ENCODE measurements around the gene SMIM35.

The SMIM35 gene

DNA sequence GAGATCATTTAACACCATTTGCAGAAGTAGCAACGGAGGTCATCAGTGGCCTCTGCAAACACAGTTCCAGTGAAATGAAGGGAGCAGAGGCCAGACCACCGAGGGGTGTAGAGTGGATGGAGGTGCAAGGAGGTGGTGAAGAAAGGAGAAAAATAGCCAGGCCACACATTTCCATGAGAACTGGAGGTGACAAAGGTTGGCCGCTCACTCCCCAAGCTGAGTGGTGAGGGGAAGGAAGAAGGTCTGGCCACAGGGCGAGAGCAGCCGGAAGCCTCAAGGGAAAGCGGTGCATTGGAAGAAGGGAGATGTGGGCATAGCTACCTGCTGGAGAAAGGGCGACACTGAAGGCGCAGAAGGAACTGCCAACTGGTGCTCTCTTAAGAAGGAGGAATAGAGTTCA lies 30.0 kb downstream of the SMIM35 start:
- ATAC-seq = no peak
- no peak for TF ChIP-seq ARNTL (CRISPR knock-in tag; IDR thresholded peaks at IDR 0.05; ENCODE audit: borderline replicate concordance, low read depth)

DNA sequence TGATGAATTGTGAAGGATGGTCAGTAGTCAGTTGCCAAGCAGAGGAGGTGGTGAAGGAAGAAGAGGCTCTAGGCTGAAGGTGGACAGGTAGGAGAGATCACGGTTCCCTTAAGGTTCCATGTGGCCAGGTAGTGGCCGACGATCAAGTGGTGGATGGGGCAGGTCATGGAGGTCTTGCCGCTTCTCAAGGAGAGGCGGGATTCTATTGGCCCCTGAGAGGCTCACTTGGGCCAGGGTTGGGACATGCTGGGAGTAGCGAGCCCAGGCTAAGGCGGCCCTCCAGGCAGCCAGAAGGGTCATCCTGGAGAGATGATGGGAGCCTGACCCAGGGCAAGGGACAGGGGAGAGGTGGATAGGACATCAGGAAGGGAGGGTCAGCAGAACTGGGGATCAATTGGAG lies 30.8 kb downstream of the SMIM35 start:
- no peak for TF ChIP-seq CSDC2 (CRISPR knock-in tag; IDR thresholded peaks at IDR 0.05)
- no peak for TF ChIP-seq TCF4 (CRISPR knock-in tag; IDR thresholded peaks at IDR 0.05; ENCODE audit: borderline replicate concordance)
- TF ChIP-seq, protein P1, sequence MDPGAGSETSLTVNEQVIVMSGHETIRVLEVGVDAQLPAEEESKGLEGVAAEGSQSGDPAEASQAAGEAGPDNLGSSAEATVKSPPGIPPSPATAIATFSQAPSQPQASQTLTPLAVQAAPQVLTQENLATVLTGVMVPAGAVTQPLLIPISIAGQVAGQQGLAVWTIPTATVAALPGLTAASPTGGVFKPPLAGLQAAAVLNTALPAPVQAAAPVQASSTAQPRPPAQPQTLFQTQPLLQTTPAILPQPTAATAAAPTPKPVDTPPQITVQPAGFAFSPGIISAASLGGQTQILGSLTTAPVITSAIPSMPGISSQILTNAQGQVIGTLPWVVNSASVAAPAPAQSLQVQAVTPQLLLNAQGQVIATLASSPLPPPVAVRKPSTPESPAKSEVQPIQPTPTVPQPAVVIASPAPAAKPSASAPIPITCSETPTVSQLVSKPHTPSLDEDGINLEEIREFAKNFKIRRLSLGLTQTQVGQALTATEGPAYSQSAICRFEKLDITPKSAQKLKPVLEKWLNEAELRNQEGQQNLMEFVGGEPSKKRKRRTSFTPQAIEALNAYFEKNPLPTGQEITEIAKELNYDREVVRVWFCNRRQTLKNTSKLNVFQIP (CRISPR knock-in tag; IDR thresholded peaks at IDR 0.05; ENCODE audit: borderline replicate concordance, low read depth) = no peak
- no peak for TF ChIP-seq ZFP30 (CRISPR knock-in tag; IDR thresholded peaks at IDR 0.05)
- TF ChIP-seq, protein P2, sequence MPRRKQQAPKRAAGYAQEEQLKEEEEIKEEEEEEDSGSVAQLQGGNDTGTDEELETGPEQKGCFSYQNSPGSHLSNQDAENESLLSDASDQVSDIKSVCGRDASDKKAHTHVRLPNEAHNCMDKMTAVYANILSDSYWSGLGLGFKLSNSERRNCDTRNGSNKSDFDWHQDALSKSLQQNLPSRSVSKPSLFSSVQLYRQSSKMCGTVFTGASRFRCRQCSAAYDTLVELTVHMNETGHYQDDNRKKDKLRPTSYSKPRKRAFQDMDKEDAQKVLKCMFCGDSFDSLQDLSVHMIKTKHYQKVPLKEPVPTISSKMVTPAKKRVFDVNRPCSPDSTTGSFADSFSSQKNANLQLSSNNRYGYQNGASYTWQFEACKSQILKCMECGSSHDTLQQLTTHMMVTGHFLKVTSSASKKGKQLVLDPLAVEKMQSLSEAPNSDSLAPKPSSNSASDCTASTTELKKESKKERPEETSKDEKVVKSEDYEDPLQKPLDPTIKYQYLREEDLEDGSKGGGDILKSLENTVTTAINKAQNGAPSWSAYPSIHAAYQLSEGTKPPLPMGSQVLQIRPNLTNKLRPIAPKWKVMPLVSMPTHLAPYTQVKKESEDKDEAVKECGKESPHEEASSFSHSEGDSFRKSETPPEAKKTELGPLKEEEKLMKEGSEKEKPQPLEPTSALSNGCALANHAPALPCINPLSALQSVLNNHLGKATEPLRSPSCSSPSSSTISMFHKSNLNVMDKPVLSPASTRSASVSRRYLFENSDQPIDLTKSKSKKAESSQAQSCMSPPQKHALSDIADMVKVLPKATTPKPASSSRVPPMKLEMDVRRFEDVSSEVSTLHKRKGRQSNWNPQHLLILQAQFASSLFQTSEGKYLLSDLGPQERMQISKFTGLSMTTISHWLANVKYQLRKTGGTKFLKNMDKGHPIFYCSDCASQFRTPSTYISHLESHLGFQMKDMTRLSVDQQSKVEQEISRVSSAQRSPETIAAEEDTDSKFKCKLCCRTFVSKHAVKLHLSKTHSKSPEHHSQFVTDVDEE (CRISPR knock-in tag; IDR thresholded peaks at IDR 0.05) = no peak
- no peak for TF ChIP-seq ISL1 (CRISPR knock-in tag; IDR thresholded peaks at IDR 0.05)
- no peak for TF ChIP-seq TOX (CRISPR knock-in tag; IDR thresholded peaks at IDR 0.05; ENCODE audit: borderline replicate concordance)
- no peak for TF ChIP-seq ZNF565 (CRISPR knock-in tag; conservative IDR thresholded peaks at IDR 0.05; ENCODE audit: low read depth)
- TF ChIP-seq ESRRG (CRISPR knock-in tag; IDR thresholded peaks at IDR 0.05) = no peak
- no peak for TF ChIP-seq GLIS3 (CRISPR knock-in tag; IDR thresholded peaks at IDR 0.05)
- no peak for TF ChIP-seq ARNTL (CRISPR knock-in tag; IDR thresholded peaks at IDR 0.05; ENCODE audit: borderline replicate concordance, low read depth)
- TF ChIP-seq ZNF70 (CRISPR knock-in tag; IDR thresholded peaks at IDR 0.05) = no peak
- no peak for TF ChIP-seq PPARA (CRISPR knock-in tag; IDR thresholded peaks at IDR 0.05; ENCODE audit: borderline replicate concordance)
- TF ChIP-seq BACH2 (CRISPR knock-in tag; IDR thresholded peaks at IDR 0.05; ENCODE audit: borderline replicate concordance) = no peak
- TF ChIP-seq, protein P3, sequence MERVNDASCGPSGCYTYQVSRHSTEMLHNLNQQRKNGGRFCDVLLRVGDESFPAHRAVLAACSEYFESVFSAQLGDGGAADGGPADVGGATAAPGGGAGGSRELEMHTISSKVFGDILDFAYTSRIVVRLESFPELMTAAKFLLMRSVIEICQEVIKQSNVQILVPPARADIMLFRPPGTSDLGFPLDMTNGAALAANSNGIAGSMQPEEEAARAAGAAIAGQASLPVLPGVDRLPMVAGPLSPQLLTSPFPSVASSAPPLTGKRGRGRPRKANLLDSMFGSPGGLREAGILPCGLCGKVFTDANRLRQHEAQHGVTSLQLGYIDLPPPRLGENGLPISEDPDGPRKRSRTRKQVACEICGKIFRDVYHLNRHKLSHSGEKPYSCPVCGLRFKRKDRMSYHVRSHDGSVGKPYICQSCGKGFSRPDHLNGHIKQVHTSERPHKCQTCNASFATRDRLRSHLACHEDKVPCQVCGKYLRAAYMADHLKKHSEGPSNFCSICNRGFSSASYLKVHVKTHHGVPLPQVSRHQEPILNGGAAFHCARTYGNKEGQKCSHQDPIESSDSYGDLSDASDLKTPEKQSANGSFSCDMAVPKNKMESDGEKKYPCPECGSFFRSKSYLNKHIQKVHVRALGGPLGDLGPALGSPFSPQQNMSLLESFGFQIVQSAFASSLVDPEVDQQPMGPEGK (CRISPR knock-in tag; IDR thresholded peaks at IDR 0.05; ENCODE audit: borderline replicate concordance) = no peak
- TF ChIP-seq, protein P4, sequence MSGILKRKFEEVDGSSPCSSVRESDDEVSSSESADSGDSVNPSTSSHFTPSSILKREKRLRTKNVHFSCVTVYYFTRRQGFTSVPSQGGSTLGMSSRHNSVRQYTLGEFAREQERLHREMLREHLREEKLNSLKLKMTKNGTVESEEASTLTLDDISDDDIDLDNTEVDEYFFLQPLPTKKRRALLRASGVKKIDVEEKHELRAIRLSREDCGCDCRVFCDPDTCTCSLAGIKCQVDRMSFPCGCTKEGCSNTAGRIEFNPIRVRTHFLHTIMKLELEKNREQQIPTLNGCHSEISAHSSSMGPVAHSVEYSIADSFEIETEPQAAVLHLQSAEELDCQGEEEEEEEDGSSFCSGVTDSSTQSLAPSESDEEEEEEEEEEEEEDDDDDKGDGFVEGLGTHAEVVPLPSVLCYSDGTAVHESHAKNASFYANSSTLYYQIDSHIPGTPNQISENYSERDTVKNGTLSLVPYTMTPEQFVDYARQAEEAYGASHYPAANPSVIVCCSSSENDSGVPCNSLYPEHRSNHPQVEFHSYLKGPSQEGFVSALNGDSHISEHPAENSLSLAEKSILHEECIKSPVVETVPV (CRISPR knock-in tag; IDR thresholded peaks at IDR 0.05) = no peak
- TF ChIP-seq ZNF8 (CRISPR knock-in tag; IDR thresholded peaks at IDR 0.05) = no peak
- no peak for ATAC-seq

DNA sequence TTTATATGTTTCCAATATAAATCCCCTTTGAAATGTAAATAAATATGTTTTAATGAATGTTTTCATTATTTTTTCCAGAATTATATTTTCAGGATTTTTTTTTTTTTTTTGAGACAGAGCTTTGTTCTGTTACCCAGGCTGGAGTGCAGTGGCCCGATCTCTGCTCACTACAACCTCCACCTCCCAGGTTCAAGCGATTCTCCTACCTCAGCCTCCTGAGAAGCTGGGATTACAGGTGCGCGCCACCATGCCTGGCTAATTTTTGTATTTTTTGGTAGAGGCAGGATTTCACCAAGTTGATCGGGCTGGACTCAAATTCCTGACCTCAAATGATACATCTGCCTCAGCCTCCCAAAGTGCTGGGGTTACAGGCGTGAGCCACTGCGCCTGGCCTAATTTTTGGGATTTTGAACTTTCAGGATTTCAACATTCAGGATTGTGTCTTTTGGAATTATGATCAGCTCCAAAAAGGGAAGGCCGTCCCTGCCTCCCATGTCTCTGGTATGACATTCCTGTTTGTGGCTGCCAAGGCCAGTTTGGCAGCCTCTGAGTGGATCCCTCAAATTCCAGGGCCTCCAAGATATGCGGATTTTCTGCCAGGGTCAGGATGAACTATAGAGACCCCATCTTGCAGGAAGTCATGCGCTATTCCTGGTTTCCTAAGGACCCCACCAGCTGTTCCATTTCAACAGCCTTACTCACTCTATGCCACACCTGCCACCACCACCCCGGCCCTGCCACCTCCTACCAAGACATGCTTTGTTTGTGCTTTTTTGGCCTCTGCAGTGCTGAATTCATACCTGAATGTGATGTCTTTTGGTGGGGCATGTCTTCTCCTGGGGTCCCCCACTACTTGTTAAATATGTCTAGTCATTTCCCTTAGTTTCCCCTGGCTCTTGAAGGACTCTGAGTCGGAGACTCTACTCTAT lies 31.8 kb downstream of the SMIM35 start:
- ATAC-seq = no peak
- TF ChIP-seq ARNTL (CRISPR knock-in tag; IDR thresholded peaks at IDR 0.05; ENCODE audit: borderline replicate concordance, low read depth) = no peak
- TF ChIP-seq TCF4 (CRISPR knock-in tag; IDR thresholded peaks at IDR 0.05; ENCODE audit: borderline replicate concordance) = no peak
- TF ChIP-seq GLIS3 (CRISPR knock-in tag; IDR thresholded peaks at IDR 0.05) = no peak
- TF ChIP-seq BACH2 (CRISPR knock-in tag; IDR thresholded peaks at IDR 0.05; ENCODE audit: borderline replicate concordance) = no peak
- TF ChIP-seq, protein P1 (CRISPR knock-in tag; IDR thresholded peaks at IDR 0.05; ENCODE audit: borderline replicate concordance, low read depth) = no peak
- TF ChIP-seq ZNF8 (CRISPR knock-in tag; IDR thresholded peaks at IDR 0.05) = no peak
- TF ChIP-seq RARB (CRISPR knock-in tag; IDR thresholded peaks at IDR 0.05) = no peak
- TF ChIP-seq, protein P4 (CRISPR knock-in tag; IDR thresholded peaks at IDR 0.05) = no peak
- TF ChIP-seq SNAI2 (CRISPR knock-in tag; IDR thresholded peaks at IDR 0.05) = no peak
- TF ChIP-seq ISL1 (CRISPR knock-in tag; IDR thresholded peaks at IDR 0.05) = no peak
- TF ChIP-seq ZNF565 (CRISPR knock-in tag; conservative IDR thresholded peaks at IDR 0.05; ENCODE audit: low read depth) = no peak
- TF ChIP-seq, protein P3 (CRISPR knock-in tag; IDR thresholded peaks at IDR 0.05; ENCODE audit: borderline replicate concordance) = no peak
- TF ChIP-seq, protein P5, sequence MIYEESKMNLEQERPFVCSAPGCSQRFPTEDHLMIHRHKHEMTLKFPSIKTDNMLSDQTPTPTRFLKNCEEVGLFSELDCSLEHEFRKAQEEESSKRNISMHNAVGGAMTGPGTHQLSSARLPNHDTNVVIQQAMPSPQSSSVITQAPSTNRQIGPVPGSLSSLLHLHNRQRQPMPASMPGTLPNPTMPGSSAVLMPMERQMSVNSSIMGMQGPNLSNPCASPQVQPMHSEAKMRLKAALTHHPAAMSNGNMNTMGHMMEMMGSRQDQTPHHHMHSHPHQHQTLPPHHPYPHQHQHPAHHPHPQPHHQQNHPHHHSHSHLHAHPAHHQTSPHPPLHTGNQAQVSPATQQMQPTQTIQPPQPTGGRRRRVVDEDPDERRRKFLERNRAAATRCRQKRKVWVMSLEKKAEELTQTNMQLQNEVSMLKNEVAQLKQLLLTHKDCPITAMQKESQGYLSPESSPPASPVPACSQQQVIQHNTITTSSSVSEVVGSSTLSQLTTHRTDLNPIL (CRISPR knock-in tag; IDR thresholded peaks at IDR 0.05; ENCODE audit: low read depth) = no peak
- TF ChIP-seq ZNF70 (CRISPR knock-in tag; IDR thresholded peaks at IDR 0.05) = no peak

All from SK-N-SH treated with all-trans-retinoic acid at 6 μM for 48 hours (cell line).